CD4-positive, alpha-beta T cell treated with Interleukin-6 for 4 hours (primary cell): ENCODE results near the gene ATP2A3.
A peak's percentile ranks its signal among the peaks of the same experiment; 100 is the strongest.
"Not testable (repeated sequence)": the region's sequence is repeated elsewhere in the genome, so short reads cannot be mapped to it uniquely, and the experiment has no call there.

Experiments
- DNase-seq: peaks from one replicate; pipeline ENCODE4 v3.0.0-alpha.2; 2020; ENCODE audit warnings: mixed read lengths

ATP2A3 gene

DNA sequence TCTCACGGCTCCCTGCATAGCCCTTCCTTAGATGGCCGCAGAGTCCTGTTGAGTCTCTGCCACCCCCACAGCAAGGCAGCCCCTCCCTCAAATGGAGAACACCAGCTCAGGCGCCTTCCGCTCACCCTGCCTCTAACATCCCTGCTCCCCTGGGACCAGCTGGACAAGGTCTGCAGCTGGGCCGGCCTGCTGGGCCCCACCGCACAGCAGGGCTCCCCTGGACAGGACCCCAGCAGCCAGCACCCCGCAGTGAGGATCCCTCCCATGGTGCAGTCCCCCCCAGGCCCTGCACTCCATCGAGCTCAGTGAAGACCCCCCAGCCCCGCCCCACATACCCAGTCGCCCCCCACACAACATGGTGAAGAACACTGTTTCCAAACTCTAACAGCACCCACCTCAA, 10.2 kb downstream of the ATP2A3 start:
- DNase-seq = no peak

DNA sequence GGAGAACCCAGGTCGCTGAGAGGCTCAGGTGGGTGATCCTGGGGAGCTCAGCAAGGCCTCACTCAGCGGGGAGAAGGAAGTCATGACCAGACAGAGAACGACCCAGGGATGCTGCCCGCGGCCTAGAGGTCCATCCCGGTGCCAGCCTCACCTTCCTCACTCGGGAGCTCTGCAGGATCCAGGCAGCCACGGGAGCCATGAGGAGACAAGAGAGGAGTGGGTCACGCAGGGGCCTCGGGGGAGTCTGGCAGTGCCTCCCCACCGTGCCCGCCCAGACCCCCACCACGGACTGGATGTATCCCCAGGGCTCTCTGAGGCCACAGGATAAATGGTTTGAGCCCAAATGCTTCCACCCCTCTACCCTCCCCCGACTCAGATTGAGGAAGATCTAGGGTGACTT, 10.7 kb downstream of the ATP2A3 start:
- no peak for DNase-seq

DNA sequence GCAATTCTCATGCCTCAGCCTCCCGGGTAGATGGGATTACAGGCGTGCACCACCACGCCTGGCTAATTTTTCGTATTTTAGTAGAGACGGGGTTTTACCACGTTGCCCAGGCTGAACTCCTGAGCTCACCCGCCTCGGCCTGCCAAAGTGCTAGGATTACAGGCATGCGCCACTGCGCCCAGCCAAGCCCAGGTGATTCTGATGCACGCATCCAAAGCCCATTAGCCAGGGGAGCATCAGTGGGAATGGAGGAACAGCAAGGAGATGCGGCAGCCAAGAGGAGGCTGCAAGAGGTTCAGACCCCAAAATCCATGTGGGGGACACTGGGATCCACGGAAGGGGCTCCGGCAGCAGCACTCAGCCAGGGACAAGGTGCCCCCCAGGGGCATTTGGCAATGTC, 12.1 kb downstream of the ATP2A3 start:
- DNase-seq = no peak

DNA sequence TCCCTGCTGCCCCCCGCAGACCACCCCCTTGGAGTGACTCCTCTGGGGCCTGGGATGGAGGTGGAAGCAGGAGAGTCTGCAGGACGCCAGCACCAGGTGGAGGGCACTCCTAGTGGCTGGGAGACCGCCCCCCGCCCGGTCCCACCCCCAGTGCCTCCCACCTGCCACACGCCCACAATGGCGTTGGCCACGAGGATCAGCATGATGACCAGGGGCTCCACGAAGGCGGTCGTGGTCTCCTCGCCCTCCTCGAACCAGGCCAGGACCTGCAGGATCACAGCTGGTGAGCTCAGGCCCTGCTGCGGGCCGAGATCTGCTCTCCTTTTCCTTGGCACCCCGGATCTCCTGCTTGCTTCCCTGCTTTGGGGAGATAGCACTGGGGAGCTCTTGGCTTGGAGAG, 12.8 kb downstream of the ATP2A3 start:
- DNase-seq = no peak

DNA sequence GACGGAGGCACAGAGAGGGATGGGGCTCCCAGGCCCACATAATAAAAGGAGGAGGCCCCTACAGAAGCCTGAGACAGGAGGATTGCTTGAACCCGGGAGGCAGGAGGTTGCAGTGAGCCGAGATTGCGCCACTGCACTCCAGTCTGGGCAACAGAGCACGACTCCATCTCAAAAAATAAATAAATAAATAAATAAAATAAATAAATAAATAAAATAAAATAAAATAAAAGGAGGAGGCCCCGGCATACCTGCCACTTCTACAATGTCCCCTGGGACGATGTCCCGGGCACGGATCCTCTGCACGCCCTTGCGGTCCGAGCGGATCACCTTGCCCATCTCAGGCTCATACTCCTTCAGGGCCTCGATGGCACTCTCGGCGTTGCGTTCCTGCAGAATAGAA, 13.2 kb downstream of the ATP2A3 start:
- DNase-seq = no peak

DNA sequence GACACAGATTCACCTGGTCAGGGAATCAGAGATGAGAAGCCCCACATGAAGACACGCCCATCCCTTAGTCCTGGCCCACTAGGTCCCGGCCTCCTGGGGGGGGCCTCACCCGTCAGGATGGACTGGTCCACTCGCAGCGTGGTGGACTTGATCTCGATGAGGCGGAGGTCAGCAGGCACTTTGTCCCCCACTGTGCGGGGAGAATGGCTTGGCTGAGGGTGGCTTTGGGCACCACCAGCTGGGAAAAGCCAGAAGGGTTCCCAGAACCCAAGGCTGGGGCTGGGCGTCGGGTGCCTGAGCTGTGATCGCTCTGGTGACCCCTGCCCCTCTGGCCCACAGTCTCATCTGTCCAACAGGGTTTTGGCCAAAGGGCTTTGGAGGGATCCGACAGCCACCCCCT, 13.7 kb downstream of the ATP2A3 start:
- no peak for DNase-seq

DNA sequence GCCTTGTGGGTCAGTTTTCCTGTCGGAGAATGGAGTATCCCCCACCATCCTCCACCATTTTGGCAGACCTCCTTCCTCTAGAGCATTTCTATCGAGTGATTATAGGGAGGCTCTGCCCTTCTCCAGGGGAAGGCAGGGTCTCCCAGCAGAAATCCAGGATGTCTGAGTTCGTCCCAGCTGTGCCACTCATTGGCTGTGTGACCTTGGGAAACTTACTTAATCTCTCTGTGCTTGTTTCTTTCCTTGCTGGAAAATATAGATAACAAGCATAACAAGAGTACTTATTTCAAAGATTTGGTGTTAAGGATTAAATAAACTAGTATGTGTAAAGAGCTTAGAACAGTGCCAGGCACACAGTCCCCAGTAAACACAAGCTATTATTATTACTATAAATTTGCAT, 14.8 kb downstream of the ATP2A3 start:
- no peak for DNase-seq

DNA sequence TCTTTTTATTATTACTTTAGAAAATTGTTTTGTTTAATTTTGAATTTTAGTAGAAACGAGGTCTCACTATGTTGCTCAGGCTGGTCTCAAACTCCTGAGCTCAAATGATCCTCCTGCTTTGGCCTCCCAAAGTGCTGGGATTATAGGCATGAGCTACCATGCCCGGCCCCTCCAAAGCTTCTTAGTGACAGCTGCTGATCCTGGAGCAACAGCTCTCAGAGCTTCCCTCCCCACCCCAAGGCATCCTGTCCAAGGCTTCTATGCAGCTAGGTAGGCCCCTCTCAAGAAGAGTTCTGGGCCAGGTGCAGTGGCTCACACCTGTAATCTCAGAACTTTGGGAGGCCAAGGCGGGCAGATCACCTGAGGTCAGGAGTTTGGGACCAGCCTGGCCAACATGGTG, 15.7 kb downstream of the ATP2A3 start:
- DNase-seq = not testable (repeated sequence)

DNA sequence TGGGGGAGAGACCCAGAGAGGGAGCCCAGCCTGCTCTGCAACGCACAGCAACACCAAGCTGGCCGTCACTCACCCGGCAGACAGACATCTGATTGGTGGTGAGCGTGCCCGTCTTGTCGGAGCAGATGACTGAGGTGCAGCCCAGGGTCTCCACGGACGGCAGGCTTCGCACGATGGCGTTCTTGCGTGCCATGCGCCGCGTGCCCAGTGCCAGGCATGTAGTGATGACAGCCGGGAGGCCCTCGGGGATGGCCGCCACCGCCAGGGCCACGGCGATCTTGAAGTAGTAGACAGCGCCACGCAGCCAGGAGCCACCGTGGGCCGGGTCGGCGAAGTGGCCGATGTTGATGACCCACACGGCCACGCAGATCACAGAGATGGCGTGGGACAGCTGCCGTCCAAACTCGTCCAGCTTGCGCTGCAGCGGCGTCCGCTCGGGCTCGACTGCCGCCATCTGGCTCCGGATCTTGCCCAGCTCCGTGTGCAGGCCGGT, 16.9 kb downstream of the ATP2A3 start:
- no peak for DNase-seq

DNA sequence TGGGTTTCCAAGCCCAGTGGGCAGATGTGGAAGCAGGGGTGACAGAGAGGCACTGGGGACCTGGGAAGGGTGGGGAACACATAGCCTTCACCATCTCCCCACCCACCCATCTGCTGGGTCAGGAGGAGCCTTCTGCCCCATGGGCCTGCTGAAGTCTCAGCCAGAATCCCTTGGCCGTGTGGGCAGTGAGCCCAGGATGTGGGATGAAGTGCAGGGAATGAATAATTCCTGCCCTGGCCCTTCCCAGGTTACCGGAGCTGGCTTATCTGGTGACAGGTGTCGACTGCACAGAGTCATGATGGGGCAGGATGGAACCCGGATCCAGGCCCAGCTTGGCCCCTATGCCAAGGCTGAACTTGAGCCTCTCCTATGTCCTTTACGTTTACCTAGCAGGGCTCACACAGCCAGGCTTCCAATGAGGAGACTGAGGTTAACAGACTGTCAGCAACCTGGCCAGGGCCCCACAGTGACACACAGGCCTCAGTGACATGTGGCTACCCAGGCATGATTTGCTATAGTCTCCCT, 17.5 kb downstream of the ATP2A3 start:
- DNase-seq = no peak

DNA sequence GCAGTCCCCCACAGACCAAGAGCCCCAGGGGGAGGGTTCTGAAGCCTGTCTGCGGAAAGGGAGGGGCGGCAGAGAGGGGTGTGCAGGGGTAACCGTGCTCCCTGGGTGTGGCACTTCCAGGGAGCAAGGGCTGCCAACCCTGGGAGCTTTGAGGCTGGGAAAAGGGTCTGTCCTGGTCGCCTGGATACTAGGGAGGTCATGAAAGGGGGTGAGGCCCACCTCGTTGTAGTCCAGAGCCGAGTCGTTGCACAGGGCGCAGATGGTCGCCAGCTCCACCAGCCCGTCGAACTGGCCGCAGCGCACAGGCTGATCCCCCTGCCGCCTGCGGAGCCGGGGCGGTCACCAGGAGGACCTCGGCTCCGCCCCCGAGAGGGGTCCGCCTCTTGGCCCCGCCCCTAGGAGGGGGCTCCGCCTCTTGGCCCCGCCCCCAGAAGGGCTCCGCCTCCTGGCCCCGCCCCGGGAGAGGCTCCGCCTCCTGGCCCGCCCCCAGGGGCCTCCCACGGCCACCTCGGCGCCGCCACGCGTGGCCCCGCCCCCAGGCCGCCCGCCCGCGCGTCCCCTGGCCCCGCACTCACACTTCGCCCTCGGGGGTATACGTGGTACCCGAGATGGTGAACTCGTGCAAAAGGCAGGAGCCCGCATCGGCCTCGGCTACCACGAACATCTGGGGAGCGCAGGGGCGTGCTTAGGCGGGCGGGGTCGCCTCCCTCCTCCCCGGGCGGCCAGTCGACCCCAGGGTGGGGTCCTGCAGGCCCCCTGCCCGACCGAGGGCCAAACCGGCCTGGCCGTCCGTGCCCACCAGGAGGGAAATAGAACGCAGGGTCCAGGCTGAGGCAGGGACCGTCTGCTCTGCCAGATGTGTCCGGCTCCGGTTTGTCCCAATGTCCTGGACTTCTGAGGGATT, 19.5 kb downstream of the ATP2A3 start:
- no peak for DNase-seq

DNA sequence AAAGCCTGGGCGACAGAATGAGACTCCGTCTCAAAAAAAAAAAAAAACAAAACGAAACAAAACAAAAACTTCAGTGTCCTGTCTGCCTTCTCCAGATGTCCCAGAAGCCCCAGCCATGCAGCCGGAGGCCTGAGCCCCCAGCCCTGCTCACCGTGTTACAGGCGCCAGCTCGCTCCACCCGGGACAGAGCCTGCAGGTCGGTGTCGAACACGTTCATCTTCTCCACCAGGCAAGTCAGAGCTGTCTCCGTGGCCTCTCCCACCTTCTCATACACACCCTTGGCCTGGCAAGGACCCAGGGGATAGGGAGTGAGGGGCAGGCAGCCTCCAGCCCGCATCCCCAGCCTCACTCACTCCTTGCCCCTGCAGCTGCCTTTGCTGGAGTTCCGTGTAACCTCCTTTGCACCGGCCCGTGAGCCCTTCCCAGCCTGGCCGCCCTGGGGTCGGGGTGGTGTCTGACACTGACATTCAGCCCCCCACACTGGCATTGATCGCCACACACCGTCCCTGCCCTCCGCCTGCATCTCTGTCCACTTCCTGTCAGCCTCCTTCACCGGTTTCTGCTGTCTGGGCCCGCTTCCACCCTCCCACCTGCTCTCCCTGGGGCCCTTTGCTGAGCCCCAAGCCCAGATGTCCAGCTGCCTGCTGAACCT, 20.9 kb downstream of the ATP2A3 start:
- DNase-seq = no peak

DNA sequence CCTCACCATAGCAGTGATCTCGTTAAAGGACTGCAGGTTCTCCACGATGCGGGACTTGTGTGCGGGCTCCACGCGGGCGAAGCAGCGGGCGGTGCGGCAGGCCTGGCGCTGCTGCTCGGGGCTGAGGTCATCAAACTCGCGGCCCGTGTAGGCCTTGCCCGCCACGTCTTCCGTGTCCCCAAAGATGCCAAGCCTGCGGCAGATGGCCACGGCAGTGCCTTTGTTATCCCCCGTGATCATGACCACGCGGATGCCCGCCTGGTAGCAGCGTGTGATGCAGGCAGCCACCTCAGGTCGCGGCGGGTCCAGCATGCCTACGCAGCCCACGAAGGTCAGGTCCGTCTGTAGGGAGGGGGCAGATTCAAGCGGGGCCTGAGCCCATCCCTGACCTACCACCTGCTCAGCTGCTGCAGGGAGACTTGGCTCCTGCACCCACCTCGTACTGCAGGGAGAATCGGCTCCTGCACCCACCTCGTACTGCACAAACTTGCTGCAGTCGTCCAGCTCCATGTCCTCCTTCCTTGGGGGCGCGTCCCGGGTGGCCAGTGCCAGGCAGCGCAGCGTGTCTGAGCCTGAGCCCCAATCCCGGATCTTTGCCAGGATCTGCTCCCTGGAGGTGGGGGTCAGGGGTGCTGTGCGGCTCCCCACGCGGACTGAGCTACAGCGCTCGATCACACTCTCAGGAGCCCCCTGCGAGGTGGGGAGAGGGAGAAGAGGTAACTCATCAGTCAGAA, 23.1 kb downstream of the ATP2A3 start:
- DNase-seq = no peak

DNA sequence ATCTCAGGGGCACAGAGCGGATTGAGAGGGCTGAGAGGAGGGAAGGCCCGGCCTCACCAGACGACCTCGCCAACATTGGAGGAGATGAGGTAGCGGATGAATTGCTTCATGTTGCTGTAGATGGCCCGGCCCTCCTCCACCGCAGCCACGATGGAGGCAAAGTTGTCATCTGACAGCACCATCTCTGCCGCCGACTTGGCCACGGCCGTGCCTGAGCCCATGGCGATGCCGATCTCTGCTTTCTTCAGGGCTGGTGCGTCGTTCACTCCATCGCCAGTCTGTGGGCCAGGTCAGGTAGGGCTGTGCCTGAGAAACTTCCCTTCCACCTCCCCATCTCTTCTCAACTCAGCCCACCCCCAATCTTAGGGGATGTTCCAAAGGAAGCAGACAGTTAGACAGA, 26.9 kb downstream of the ATP2A3 start:
- no peak for DNase-seq

DNA sequence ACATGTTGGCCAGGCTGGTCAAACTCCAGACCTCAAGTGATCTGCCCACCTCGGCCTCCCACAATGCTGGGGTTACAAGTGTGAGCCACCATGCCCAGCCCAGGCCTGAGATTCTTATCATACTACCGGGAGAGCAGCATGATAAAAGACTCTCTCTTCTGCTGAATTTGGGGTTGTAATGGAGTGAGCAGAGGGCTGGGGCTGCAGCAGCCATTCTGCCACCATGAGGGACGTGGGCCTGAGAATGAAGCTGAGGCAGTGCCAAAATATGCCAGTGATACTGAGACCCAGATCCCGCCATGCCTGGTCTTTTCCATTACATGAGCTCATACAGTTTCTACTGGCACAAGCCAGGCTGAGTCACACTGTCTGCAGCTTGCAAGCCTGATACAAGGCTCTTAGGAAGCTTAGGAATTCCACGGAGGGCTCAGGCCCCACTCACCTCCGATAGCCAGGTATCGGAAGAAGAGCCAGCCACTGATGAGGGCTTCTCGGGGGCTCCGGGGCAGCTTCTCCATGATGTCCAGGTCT, 28.3 kb downstream of the ATP2A3 start:
- no peak for DNase-seq

DNA sequence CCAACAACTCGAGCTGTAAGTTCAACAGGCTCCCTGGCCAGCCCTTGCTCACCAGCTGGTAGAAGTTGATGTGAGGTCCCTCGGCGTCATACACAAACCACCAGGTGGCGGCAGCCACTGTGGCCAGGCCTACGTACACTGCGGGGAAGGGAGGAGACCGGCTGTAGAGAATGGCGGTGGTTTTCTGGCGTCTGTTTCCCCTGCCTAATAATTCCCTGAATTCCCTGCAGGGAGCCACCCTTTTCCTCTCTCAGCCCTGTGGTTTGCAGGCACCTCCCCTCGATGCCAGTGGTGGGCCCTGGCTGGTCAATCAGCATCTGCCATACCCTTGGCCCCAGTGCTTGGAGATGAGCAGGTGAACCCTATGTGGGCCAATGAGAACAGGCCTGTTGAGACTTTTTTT, 29.1 kb downstream of the ATP2A3 start:
- peak; percentile 51 for DNase-seq

DNA sequence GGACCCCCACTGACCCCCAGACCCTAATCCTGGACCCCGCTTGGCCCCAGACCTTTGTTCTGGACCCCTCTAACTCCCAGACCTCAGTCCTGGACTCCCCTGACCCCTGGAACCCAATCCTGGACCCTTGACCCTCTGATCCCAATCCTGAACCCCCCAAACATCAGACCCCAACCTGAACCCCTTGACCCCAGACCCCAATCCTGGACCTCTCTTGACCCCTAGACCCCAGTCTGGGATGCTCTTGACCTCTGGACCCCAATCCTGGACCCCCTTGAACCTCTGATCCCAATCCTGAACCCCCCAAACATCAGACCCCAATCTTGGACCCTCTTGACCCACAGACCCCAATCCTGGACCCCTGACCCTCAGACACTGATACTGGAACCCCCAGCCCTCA, 34.5 kb downstream of the ATP2A3 start:
- no peak for DNase-seq

DNA sequence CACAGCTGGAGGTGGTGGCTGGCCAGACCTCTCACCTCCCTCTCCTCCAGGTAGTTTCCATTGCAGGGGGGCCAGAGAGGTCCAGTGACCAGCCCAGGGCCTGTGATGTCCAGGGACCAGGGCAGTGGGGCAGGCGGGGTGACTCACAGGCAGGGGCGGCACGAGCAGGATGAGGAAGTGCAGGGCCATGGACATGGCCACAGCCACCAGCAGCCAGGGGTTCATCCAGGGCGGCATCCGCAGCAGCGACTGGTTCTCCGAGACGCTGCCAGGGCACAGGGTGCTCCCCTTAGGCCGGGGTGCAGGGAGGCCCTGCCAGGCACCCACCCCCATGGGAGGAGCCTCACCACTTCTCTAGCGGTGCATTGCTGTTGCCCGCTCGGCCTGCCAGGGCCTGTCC, 35.1 kb downstream of the ATP2A3 start:
- DNase-seq = no peak

DNA sequence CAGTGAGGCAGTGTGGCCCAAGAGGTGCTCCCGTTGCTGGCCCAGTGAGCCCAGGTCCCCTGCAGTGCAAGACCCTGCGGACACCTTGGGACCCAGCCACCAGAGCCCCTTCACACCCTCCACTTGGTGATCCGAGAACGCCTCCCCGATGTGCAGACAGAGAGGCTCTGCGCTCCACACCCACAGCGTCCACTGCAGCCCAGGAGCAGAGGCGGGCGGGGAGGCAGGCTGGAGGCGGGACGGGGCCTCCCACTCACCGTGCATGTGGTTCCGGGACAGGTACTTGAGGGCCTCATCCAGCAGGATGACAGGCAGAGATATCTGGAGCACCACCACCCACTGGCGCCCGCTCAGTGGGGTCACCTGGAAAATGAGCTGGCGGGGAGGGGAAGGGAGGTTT, 35.8 kb downstream of the ATP2A3 start:
- DNase-seq = no peak

DNA sequence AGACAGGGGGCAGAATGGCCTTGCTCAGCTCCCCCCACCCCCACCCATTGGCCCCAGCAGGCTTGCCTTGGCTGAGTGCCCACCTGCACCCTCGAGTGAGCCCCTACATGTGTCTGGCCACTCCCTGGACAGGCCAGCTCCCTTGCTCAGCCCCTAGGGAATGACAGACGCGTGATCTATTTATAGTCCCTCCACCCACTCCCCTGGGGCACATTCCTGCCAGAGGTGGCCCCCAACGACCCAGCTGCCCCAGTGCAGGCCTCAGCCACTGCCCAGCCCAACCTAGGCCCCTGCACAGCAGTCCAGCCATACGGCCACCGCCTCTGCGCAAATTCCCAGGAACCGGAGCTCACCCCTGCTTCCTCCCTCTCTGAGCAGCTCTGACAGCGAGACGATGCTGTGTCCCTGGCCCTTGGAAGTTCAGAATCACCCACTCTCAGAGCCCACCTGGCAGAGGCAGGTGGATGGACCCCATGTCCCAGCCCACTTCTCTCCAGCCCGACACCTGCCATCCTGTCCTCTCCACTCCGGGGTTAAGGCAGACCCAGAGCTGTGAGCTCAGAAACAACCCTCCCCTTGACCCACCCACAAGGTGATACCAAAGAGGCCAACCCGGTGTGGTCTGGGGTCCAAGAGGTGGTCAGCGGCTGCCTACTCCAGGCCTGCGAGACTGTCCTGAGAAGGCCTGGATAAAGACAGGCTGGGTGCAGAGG, 36.5 kb downstream of the ATP2A3 start:
- DNase-seq = no peak

DNA sequence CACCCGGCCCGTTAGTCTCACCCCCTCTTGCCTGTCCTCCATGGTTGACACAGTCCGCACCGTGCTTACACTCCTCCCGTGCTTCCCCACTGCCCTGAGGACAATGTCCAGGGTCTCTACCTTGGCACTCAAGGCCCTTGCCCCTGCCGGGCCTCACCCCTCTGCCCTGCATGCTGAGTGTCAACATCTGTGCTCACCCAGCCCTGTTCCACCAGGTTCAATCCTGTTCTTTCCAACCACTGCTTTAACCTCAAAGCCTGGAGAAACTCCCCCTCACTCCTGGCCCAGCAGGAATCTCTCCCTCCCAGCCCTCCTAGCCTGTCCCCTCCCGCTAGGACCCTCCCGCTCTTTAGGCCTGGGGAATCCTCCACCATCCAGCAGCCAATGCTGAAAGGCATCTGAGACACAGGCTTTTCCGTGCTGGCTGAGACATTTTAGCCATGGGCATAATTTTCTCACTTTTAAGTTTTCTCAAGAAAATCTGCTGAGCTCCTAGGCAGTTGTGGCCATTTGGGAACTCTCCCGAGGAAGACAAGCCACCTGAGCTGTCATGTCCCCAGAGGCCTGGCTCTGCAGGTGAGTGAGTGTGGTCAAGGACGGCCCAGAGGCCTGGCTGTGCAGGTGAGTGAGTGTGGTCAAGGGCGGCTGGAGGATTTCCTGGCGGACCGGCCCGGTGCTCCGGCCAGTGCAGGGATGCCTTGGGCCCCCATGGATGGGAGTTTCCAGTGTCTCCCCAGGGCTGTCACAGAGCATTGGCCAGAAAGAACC, 37.2 kb downstream of the ATP2A3 start:
- DNase-seq = no peak
